ENCODE measurements around the gene CKAP4.
A peak's percentile ranks its signal among the peaks of the same experiment; 100 is the strongest.

Gene CKAP4

GRCh38 chr12:106284358-106285105 is 36.7 kb upstream of the CKAP4 start:
- ChIA-PET CTCF (interaction anchor here (1.4 kb wide), 1 partner anchor 58 kb away, joined by 4 read pairs; no protein-coding TSS in a partner anchor), POLR2A (no interaction called here)
- no peak for DNase-seq (ENCODE audit: extremely low spot score)
- TF ChIP-seq, protein P1, sequence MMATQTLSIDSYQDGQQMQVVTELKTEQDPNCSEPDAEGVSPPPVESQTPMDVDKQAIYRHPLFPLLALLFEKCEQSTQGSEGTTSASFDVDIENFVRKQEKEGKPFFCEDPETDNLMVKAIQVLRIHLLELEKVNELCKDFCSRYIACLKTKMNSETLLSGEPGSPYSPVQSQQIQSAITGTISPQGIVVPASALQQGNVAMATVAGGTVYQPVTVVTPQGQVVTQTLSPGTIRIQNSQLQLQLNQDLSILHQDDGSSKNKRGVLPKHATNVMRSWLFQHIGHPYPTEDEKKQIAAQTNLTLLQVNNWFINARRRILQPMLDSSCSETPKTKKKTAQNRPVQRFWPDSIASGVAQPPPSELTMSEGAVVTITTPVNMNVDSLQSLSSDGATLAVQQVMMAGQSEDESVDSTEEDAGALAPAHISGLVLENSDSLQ (IDR thresholded peaks at IDR 0.05) = no peak
- TF ChIP-seq FOXM1 (IDR thresholded peaks at IDR 0.05; ENCODE audit: borderline replicate concordance) (no peak), FOXK2 (IDR thresholded peaks at IDR 0.05) (no peak), TARDBP (IDR thresholded peaks at IDR 0.05) (no peak), CTBP1 (IDR thresholded peaks at IDR 0.05; ENCODE audit: borderline replicate concordance) (no peak), L3MBTL2 (conservative IDR thresholded peaks at IDR 0.05) (no peak), BHLHE40 (IDR thresholded peaks at IDR 0.05; ENCODE audit: borderline replicate concordance) (no peak)

DNA sequence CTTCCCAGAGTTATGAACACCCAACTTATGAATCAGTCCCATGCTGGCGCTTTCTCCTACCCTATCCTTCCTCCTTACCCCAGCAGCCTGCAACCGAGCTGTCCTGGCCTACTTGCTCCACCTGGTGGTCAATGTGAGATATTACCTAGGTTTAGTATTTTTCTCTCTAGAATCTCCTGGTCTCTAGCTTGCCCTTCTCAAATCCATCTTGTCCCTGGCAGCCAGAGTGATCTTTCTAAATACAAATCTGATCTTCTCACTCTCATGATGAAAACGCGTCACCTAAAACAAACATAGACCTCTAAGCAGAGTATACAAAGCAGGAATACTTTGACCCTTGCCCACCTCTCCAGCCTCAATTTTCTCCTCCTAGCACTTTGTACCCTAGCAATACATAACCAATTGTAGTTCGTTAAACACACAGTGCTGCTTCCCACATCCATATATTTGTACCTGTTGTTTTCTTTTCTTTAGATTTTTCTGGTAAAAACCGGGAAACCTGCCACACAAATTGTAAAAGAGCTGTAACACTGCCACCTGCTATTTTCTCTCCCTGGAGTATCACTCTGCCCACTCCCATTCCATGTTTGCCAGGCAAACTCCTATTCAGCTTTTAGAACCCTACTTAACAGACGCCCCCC is 34.8 kb upstream of the CKAP4 start:
- TF ChIP-seq SUZ12 (IDR thresholded peaks at IDR 0.05) (no peak), LEF1 (IDR thresholded peaks at IDR 0.05; ENCODE audit: borderline replicate concordance) (no peak), BHLHE40 (IDR thresholded peaks at IDR 0.05; ENCODE audit: borderline replicate concordance) (no peak), SP1 (IDR thresholded peaks at IDR 0.05) (no peak), ARNT (IDR thresholded peaks at IDR 0.05) (no peak), ZNF384 (IDR thresholded peaks at IDR 0.05) (no peak), FOXA1 (IDR thresholded peaks at IDR 0.05) (no peak), L3MBTL2 (conservative IDR thresholded peaks at IDR 0.05) (no peak), TARDBP (IDR thresholded peaks at IDR 0.05) (no peak), HDGF (IDR thresholded peaks at IDR 0.05; ENCODE audit: borderline replicate concordance) (no peak), FOXK2 (IDR thresholded peaks at IDR 0.05) (no peak), FOXM1 (IDR thresholded peaks at IDR 0.05; ENCODE audit: borderline replicate concordance) (no peak), NFRKB (IDR thresholded peaks at IDR 0.05) (no peak), CTBP1 (IDR thresholded peaks at IDR 0.05; ENCODE audit: borderline replicate concordance) (no peak), ELF4 (IDR thresholded peaks at IDR 0.05) (no peak)
- TF ChIP-seq, protein P1 (IDR thresholded peaks at IDR 0.05) = no peak
- POLR2A ChIA-PET = interaction anchor here (1.0 kb wide), 1 partner anchor 49 kb away, joined by 3 read pairs; no protein-coding TSS in a partner anchor
- CTCF ChIA-PET = interaction anchor here (0.8 to 1.9 kb wide), 7 partner anchors 11 to 59 kb away, joined by 3 to 25 read pairs (median 5); no protein-coding TSS in a partner anchor
- DNase-seq (ENCODE audit: extremely low spot score) = peak; percentile 72

DNA sequence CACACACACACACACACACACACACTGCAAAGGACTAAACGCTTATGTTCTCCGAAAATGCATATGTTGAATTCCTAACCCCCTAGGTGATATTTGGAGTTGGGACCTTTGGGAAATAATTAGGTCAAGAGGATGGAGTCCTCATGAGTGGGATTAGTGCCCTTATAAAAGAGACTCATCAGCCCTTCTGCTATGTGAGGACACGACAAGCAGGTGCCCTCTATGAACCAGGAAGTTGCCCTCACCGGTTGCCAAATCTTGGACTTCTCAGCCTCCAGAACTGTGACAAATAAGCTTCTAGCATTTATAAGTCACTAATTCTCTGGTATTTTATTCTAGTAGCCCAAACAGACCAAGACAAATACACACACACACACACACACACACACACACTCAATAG is 34.0 kb upstream of the CKAP4 start:
- CTCF ChIA-PET = interaction anchor here (0.5 to 1.9 kb wide), 5 partner anchors 11 to 66 kb away, joined by 3 to 25 read pairs (median 9); no protein-coding TSS in a partner anchor
- POLR2A ChIA-PET = interaction anchor here (1.0 kb wide), 1 partner anchor 48 kb away, joined by 3 read pairs; no protein-coding TSS in a partner anchor
- DNase-seq (ENCODE audit: extremely low spot score) = no peak
- TF ChIP-seq SUZ12 (IDR thresholded peaks at IDR 0.05) (no peak), SP1 (IDR thresholded peaks at IDR 0.05) (no peak), CTBP1 (IDR thresholded peaks at IDR 0.05; ENCODE audit: borderline replicate concordance) (no peak), HDGF (IDR thresholded peaks at IDR 0.05; ENCODE audit: borderline replicate concordance) (no peak)

DNA sequence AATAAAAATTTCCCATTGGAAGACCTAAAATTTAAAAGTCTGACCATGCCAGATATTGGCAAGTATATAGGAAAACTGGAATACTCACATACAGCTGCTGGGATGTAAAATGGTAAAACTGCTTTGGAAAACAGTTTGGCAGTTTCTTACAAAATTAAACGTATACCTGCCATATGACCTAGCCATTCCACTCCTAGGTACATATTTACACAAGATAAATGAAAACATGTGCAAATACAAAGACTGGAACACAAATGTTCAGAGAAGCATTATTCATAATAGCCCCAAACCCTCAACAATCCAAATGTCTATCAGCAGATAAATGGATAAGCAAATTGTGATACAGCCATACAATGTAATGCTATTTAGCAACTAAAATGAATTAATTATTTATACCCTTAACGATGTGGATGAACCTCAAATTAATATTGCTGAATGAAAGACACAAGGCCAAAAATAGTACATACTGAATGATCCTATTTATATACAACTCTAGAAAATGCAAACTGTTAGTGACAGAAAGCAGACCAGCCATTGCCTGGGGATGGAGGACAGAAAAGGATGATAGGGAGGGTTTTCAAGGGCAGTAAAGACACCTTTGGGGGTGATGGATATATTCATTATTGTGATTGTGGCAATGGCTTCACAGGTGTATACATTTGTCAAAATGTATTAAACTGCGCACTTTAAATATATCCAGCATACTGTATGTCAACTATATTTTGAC is 33.4 kb upstream of the CKAP4 start:
- TF ChIP-seq ZNF384 (IDR thresholded peaks at IDR 0.05) = no peak
- no peak for TF ChIP-seq L3MBTL2 (conservative IDR thresholded peaks at IDR 0.05)
- TF ChIP-seq ARNT (IDR thresholded peaks at IDR 0.05) = no peak
- TF ChIP-seq NFRKB (IDR thresholded peaks at IDR 0.05) = no peak
- TF ChIP-seq LEF1 (IDR thresholded peaks at IDR 0.05; ENCODE audit: borderline replicate concordance) = no peak
- TF ChIP-seq FOXA1 (IDR thresholded peaks at IDR 0.05) = no peak
- TF ChIP-seq BHLHE40 (IDR thresholded peaks at IDR 0.05; ENCODE audit: borderline replicate concordance) = no peak
- TF ChIP-seq TARDBP (IDR thresholded peaks at IDR 0.05) = no peak
- TF ChIP-seq, protein P1 (IDR thresholded peaks at IDR 0.05) = no peak
- DNase-seq (ENCODE audit: extremely low spot score) = no peak
- CTCF ChIA-PET = interaction anchor here (0.5 to 1.9 kb wide), 2 partner anchors 54 to 67 kb away, joined by 9 to 25 read pairs; no protein-coding TSS in a partner anchor
- POLR2A ChIA-PET = interaction anchor here (2.2 kb wide), 1 partner anchor 76 kb away, joined by 6 read pairs; the partner anchor contains the start of gene POLR3B

- CTCF ChIA-PET = interaction anchor here (0.5 to 1.4 kb wide), 2 partner anchors 42 to 56 kb away, joined by 4 read pairs; no protein-coding TSS in a partner anchor
- no peak for DNase-seq (ENCODE audit: extremely low spot score)
- POLR2A ChIA-PET = interaction anchor here (2.2 kb wide), 1 partner anchor 78 kb away, joined by 6 read pairs; the partner anchor contains the start of gene POLR3B
- TF ChIP-seq FOXK2 (IDR thresholded peaks at IDR 0.05) = no peak
- TF ChIP-seq, protein P1 (IDR thresholded peaks at IDR 0.05) = no peak
- no peak for TF ChIP-seq NFRKB (IDR thresholded peaks at IDR 0.05)
- TF ChIP-seq HDGF (IDR thresholded peaks at IDR 0.05; ENCODE audit: borderline replicate concordance) = no peak
- no peak for TF ChIP-seq FOXM1 (IDR thresholded peaks at IDR 0.05; ENCODE audit: borderline replicate concordance)
- TF ChIP-seq ARNT (IDR thresholded peaks at IDR 0.05) = no peak
- no peak for TF ChIP-seq TARDBP (IDR thresholded peaks at IDR 0.05)
- no peak for TF ChIP-seq FOXA1 (IDR thresholded peaks at IDR 0.05)
- TF ChIP-seq CTBP1 (IDR thresholded peaks at IDR 0.05; ENCODE audit: borderline replicate concordance) = no peak
- TF ChIP-seq ELF4 (IDR thresholded peaks at IDR 0.05) = no peak
- TF ChIP-seq BHLHE40 (IDR thresholded peaks at IDR 0.05; ENCODE audit: borderline replicate concordance) = no peak
- no peak for TF ChIP-seq LEF1 (IDR thresholded peaks at IDR 0.05; ENCODE audit: borderline replicate concordance)
- TF ChIP-seq SUZ12 (IDR thresholded peaks at IDR 0.05) = no peak
- no peak for TF ChIP-seq ZNF384 (IDR thresholded peaks at IDR 0.05)
- TF ChIP-seq SP1 (IDR thresholded peaks at IDR 0.05) = no peak
- no peak for TF ChIP-seq L3MBTL2 (conservative IDR thresholded peaks at IDR 0.05)
These were observed 32.3 kb upstream of the CKAP4 start for GRCh38 chr12:106280106-106280505.

Measured in HEK293T (cell line).